Left ventricle myocardium inferior (tissue), 1 donor: ENCODE measurements around the gene SPTSSA. TPM values are rescaled to one million over a fixed set of nuclear protein-coding genes. Genes with fewer than 3 reads are reported as not detected.

Experiments
- DNase-seq: peaks from one replicate; pipeline ENCODE4 v3.0.0-alpha.2; 2020
- H3K27ac ChIP-seq: fragments of 200-600 bp; replicated peaks from 2 replicates; pipeline ENCODE4 v1.8.0; 2021
- H3K27me3 ChIP-seq: fragments of 200-600 bp; 2 replicates; pipeline ENCODE4 v1.8.0; 2021; ENCODE audit warnings: low read depth
- H3K36me3 ChIP-seq: fragments of 200-600 bp; 2 replicates; pipeline ENCODE4 v1.8.0; 2021
- H3K4me1 ChIP-seq: fragments of 200-600 bp; 2 replicates; pipeline ENCODE4 v1.8.0; 2021
- H3K4me3 ChIP-seq: fragments of 200-600 bp; 2 replicates; pipeline ENCODE4 v1.8.0; 2021; ENCODE audit warnings: mild to moderate bottlenecking, moderate library complexity
- H3K9me3 ChIP-seq: fragments of 200-600 bp; replicated peaks from 2 replicates; pipeline ENCODE4 v1.8.0; 2021
- intact Hi-C: fragments of 100-400 bp; cut with micrococcal nuclease; formaldehyde crosslinking; loops from one replicate; pipeline ENCODE4 v1.11.0; 2022
- total RNA-seq: library from RNA; stranded (reverse); fragmentation: NEBNext Ultra II Directional; extraction: Animal tissue kit (Norgen Biotek cat#: 25700); gene quantifications from one replicate; pipeline ENCODE4 v1.2.1, GENCODE V29; 2021
- TF ChIP-seq, protein P1 (sequence below): fragments of 200-600 bp; IDR thresholded peaks from 2 replicates; pipeline ENCODE4 v1.8.0; 2021; ENCODE audit warnings: antibody characterized with exemption, mild to moderate bottlenecking, borderline replicate concordance
- donor health status: DM: no; HTN: yes; CAD: no; lungs with severe emphysema.

The SPTSSA gene
- total RNA-seq, 1 donor from 2014 or later: 13.5 TPM

DNA sequence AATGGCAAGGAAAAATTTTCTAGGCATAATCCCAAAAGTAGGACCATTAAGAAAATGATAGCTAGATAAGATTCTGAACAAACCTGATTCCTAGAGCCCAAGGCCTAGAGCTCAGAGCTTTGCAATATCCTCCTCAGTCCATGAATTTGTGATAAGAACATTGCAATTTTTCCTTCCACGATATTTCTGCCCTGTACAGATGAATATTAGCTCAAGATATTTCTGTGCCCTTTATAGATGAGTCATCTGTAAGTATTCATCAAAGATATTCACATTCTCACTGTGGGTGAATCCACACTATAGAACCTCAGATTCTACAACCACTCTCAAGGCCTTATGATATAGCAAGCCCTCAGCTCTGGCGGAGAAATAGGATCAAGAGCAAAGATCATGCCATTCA is 40.0 kb upstream of the SPTSSA start:
- Histone ChIP-seq H3K4me3 (no peak overlapping the region), H3K36me3 (no peaks in the 10 kb centered on the region), H3K27me3 (no peaks in the 10 kb centered on the region), H3K4me1 (peaks cover 7% of the 10 kb centered on the region), H3K9me3 (no peaks in the 10 kb centered on the region), H3K27ac (peak overlapping the region; percentile 28)
- intact Hi-C loops: no loop called here
- DNase-seq: no peak
- TF ChIP-seq, protein P1, sequence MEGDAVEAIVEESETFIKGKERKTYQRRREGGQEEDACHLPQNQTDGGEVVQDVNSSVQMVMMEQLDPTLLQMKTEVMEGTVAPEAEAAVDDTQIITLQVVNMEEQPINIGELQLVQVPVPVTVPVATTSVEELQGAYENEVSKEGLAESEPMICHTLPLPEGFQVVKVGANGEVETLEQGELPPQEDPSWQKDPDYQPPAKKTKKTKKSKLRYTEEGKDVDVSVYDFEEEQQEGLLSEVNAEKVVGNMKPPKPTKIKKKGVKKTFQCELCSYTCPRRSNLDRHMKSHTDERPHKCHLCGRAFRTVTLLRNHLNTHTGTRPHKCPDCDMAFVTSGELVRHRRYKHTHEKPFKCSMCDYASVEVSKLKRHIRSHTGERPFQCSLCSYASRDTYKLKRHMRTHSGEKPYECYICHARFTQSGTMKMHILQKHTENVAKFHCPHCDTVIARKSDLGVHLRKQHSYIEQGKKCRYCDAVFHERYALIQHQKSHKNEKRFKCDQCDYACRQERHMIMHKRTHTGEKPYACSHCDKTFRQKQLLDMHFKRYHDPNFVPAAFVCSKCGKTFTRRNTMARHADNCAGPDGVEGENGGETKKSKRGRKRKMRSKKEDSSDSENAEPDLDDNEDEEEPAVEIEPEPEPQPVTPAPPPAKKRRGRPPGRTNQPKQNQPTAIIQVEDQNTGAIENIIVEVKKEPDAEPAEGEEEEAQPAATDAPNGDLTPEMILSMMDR: no peak

- no peak for DNase-seq
- intact Hi-C loops: no loop called here
- H3K4me3 ChIP-seq: no peak overlapping the region
- no peak overlapping the region for H3K27ac ChIP-seq
- TF ChIP-seq, protein P1: no peak
- H3K27me3 ChIP-seq: no peaks in the 10 kb centered on the region
- no peaks in the 10 kb centered on the region for H3K9me3 ChIP-seq
- peaks cover 7% of the 10 kb centered on the region for H3K4me1 ChIP-seq
- no peaks in the 10 kb centered on the region for H3K36me3 ChIP-seq
Observed at GRCh38 chr14:34501004-34501580, 39.1 kb upstream of the SPTSSA start.

GRCh38 chr14:34498684-34499412 is 36.8 kb upstream of the SPTSSA start:
- TF ChIP-seq, protein P1: peak; percentile 58
- Histone ChIP-seq H3K27ac (no peak overlapping the region), H3K9me3 (no peaks in the 10 kb centered on the region), H3K27me3 (no peaks in the 10 kb centered on the region), H3K4me1 (peaks cover 7% of the 10 kb centered on the region), H3K4me3 (no peak overlapping the region), H3K36me3 (no peaks in the 10 kb centered on the region)
- intact Hi-C loops: no loop called here
- DNase-seq: no peak

DNA sequence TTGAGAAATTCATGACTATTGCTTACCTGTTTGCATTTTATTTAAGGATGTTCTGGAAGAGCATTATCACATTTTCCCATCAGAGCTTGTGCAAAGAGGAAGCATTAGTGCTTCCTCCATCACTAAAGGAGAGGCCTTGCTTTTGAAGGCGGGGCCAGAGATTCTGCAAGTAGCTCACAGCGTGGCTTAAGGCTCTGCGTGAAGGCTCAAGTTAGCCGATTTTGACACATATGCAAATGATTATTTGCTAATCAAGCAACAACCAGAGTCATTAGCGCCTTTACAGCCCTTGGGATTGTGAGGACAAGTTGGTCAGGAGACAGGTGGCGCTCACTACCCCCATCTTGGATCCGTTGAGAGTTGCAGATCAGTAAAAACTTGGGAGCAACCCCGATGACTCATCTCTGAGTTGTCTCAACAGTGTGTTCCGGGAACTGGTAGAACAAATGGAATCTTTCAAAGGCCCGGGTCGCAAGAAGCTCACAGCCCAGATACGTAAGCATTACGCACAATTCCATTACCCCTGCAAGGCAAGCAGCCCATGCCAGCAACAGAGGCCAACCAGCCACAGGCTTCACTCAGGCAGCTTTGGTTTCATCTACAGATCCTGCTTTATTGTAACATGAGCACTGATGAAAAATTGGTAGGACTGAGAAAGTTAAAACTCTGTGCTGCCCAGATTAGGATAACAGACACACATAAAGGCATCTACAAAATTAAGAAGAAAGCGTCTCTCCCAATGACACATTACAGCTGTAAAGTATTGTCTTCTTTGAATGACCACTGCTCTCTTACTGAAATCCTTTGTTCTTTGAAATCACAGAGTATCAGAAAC is 34.9 kb upstream of the SPTSSA start:
- peak; percentile 76 for DNase-seq
- Histone ChIP-seq H3K27me3 (no peaks in the 10 kb centered on the region), H3K4me1 (no peaks in the 10 kb centered on the region), H3K36me3 (no peaks in the 10 kb centered on the region), H3K9me3 (no peaks in the 10 kb centered on the region), H3K4me3 (peak overlapping the region; percentile 1), H3K27ac (peak overlapping the region; percentile 84)
- intact Hi-C loops: no loop called here
- TF ChIP-seq, protein P1: peak; percentile 17

DNA sequence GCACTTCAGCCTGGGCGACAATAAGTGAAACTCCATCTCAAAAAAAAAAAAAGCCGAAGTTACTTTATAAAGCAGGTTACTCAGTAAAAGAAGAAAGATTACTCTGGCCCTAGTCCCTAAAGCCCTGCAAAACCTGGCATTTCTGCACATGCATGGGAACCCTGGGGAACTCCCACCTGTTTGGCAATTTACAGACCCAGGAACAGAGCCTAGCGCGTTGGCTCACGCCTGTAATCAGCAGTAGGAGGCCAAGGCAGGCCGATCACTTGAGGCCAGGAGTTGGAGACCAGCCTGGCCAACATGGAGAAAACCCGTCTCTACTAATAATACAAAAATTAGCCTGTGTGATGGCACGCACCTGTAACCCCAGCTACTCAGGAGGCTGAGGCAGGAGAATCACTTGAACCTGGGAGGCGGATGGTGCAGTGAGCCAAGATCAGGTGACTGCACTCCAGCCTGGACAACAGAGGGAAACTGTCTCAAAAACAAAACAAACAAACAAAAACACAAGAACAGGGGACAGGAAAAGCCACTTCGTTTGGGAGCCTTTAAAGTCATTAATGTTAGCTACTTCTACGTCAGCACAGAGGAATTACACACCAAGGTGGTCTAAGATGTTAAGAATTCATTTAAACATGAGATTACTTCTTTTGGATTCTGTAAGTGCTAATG is 34.1 kb upstream of the SPTSSA start:
- TF ChIP-seq, protein P1: no peak
- intact Hi-C loops: no loop called here
- no peaks in the 10 kb centered on the region for H3K36me3 ChIP-seq
- no peaks in the 10 kb centered on the region for H3K27me3 ChIP-seq
- DNase-seq: peak; percentile 39
- H3K27ac ChIP-seq: peak overlapping the region; percentile 84
- H3K4me1 ChIP-seq: no peaks in the 10 kb centered on the region
- H3K9me3 ChIP-seq: no peaks in the 10 kb centered on the region
- H3K4me3 ChIP-seq: no peak overlapping the region
